Stimulated activated CD4-positive, alpha-beta T cell treated with anti-CD3 and anti-CD28 coated beads, Interleukin-15, amount 100 ng/mL, for 1 hour (primary cell): ENCODE measurements around the gene RGS4.
"Not testable (repeated sequence)": the region's sequence is repeated elsewhere in the genome, so short reads cannot be mapped to it uniquely, and the experiment has no call there.

Experiments
- DNase-seq, 2 donors: peaks; one replicate each; pipeline ENCODE4 v3.0.0-alpha.2; 2020; ENCODE audit warnings: low read depth in 1 of 2, low spot score in 1 of 2

Gene RGS4

DNA sequence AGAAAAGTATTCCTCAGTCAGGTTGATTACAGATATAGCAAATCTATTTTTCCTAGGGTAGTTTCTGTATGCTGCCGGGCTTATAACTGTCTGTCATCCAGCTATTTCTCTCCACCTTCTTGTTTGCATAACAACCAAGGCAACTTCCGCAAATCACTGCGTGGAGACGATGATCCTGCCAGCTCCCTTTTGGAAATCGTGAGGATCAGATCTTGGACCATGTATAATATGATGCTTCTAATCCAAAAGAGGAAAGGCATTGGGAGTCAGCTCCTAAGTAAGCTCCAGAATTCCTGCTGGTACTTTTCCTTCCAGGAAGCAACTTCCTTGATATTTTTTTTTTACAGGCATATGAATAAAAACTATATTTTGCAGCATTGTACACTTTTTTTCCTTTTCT is 445 bp upstream of the RGS4 start:
- DNase-seq = no peak

DNA sequence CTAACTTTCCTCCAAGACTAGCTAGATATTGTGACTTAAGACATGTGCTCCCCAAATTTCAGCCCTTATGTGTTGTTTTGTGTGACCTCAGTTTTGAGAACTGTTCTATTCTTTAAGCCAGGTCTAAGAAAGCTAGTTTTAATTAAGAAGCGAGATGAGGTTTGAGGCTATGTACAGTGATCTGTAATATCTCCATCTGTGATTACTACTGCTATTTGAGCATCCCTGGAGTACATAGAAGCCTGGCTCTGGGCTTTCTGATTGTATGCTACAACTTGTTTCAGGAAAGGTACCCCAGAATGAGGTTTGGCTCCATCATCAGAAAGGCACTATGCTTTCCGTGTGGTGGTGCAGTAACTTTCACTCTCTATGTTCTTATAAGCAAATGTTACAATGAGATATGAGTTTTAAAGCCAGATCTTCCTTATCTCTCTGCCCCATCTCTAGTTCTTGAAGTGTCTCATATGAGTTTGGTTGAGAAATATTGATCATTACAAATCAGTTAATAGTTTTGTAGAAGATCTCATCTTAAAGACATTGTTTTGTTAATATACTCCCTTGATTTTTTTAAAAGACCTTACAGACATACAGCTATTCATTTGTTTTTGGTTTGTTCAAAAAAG is 605 bp downstream of the RGS4 start:
- DNase-seq = no peak

DNA sequence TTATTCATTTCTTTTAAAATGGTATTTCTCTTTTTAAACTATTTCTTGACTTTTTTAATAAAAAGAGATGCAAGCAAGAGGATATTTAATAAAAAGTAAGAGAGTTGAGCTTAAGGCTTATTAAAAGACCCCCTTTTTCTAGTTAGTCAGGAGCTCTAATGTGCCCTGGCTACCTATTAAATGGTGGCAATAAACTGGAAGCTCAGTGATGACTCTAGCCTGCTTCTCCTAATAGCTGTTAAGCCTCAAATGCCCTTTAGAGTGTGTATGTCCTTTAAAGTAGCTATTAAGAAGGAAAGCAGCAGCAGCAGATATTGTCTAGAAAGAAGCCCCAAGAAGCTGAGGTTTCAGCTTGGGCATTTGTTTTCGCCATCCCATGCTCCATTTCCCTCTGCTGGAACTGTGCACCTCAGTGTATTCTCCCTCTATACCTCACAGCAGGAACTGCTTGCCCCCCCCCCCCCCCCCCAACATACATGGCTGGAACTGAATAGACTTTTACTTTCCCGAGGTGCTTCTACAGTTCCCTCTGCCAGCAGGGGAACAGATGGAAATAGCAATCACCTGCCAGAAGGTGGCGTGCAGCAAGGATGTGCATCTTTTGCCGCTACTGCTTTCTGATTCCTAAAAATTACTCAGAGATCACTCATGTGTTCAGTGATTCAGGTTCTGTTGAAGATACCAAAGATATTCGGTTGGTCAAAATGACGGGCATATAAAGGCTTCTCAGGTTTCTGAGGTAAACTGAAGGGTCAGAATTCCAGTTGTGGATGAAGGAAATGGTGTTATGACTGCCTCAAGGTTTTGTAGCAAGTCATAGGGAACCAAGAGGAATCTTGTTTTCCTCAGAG is 2.5 kb downstream of the RGS4 start:
- peak in 1 of 2 donors; percentile 3 for DNase-seq

DNA sequence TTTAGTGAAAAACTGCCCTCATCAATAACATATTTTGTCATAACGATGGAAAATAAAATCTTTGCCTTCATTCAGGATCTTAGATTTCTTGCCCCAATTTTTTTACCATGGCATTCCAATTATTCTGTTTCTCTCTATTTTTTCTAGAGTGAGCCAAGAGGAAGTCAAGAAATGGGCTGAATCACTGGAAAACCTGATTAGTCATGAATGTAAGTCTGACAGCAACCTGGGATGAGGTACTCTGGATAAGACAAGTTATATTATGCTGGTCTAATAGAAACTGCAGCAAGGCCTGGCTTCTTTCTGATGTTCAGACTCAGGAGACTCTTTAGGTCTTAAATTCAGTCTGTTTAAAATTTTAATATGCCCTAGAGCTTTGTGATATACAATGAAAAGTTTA is 3.5 kb downstream of the RGS4 start:
- DNase-seq = no peak

GRCh38 chr1:163074004-163074403 is 4.8 kb downstream of the RGS4 start:
- no peak for DNase-seq

- no peak for DNase-seq
Observed at GRCh38 chr1:163074716-163075284, 5.6 kb downstream of the RGS4 start.

DNA sequence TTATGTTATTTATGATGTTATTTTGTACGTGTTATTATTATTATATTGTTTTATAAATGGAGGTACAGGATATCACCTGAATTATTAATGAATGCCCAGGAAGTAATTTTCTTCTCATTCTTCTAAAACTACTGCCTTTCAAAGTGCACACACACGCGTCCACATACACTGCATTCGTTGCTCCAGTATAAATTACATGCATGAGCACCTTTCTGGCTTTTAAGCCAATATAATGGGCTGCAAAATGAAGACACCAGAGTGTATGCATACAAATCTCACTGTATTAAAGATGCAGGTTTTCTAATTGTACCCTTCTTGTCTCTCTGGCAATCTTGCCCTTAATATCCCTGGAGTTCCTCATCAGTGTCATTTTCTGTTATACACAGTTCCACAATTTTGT is 6.9 kb downstream of the RGS4 start:
- DNase-seq = no peak

DNA sequence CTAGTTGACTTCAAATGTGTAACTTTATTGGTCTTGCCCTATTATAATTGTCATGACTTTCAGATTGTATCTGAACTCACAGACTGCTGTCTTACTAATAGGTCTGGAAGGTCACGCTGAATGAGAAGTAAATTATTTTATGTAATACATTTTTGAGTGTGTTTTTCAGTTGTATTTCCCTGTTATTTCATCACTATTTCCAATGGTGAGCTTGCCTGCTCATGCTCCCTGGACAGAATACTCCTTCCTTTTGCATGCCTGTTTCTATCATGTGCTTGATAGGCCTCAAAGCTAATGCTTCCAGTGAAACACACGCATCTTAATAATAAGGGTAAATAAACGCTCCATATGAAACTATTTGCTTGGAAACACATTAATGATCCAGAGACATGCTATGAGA is 7.3 kb downstream of the RGS4 start:
- DNase-seq = no peak

DNA sequence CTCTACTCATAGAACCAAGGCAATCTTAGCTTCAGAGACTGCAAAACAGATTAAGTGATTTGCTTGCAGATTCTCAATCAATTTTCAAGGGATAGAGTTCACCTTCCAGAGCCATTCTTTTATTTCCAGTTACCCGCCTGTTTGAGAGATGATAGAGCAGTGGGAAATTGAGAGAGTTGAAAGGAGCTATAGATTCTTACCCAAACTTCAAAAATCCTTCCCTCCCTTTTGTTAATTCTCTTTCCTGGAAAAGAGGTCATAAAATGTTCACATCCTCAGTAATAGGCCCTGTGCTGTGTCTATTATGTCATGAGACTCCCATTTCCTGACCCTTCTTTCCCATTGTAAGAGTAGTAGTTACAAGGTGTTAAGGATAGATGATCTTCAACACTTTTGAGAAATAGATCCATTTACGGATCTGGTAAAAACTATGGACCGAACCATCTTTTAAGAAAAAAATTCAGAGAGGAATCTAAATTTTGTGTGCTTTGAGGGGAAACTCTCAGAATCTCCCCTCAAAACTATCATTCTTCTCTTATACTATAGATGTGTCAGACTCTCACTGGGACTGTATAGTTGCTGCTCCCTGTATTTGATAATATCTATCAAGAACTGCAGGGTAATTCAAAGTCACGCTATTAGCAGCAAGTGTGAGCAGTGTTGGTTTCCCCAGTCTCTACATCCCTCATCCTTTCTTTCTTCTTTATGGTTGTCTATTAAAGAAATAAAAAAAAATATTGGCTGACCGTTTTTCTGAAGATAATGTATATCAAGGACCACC is 8.0 kb downstream of the RGS4 start:
- no peak for DNase-seq

DNA sequence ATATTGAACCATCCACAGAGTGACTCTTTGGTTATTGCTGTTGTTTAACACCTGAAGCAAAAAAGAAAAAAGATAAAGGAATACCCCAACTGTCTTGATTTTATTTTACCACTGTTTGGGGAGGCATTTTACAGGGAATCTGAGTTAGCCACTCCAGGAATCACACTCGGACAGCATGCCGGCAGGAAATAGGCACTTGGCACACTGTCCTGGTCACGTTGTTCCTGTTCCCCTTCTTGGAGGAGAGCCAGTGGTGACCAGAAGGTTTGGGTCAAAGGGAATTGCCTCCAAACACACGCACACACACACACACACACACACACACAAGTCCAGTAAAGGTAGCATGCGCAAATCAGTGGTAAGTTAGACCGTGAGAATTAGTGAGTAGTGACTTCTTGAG is 13.8 kb downstream of the RGS4 start:
- no peak for DNase-seq

- no peak for DNase-seq
Observed at GRCh38 chr1:163083690-163084089, 14.5 kb downstream of the RGS4 start.

DNA sequence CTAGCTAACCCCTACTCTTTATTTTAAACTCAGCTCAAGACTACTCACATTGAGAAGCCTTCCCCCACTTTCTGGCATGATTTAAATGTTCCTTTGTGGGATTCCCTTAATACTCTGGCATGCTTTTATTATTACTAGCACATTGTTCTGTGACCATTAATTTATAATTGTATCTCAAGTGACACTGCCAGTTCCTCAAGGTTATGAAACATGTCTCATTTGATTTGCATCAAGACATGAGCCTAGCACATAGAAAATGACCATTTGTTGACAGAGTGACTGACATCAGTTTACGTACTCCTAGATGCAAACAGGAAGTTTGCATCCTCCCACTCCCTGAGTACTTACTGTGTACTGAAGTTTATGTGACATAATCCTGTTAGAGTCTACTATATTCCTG is 15.2 kb downstream of the RGS4 start:
- DNase-seq = no peak

GRCh38 chr1:163085041-163085903 is 16.1 kb downstream of the RGS4 start:
- DNase-seq = no peak

GRCh38 chr1:163085904-163086268 is 16.7 kb downstream of the RGS4 start:
- no peak for DNase-seq

- not testable (repeated sequence) for DNase-seq
Observed at GRCh38 chr1:163089117-163089516, 20.0 kb downstream of the RGS4 start.

- DNase-seq = no peak
Observed at GRCh38 chr1:163090321-163090945, 21.3 kb downstream of the RGS4 start.

DNA sequence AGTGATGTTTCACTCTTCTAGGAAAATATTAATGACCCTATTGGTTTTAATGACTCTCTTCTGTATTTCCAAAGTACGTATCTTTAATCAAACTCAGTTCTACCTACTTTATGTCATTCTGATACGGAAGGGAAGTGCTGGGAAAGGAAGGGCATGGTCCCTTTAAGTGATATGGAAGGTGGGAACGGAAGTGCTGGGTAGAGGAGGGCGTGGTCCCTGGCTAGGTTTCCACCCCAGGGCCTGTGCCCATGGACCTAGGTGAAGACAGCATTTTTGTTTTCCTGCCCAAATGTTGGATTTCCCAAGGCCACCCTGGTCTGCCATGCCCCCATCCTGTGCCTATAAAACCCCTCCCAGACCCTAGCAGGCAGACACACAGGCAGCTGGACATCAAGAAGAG is 24.0 kb downstream of the RGS4 start:
- no peak for DNase-seq

DNA sequence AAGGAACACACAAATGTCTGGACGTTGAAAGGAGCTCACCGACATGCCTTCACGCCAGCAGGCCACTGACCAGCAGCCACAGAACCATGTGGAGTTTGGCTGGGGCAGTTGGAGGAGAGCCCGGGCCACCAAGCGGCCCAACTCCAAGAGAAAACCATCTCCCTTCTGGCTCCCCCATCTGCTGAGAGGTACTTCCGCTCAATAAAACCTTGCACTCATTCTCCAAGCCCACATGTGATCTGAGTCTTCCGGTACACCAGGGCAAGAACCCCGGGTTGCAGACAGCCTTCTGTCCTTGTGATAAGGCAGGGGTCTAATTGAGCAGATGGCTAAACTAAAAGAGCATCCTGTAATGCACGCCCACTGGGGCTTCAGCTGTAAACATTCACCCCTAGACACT is 24.4 kb downstream of the RGS4 start:
- DNase-seq = no peak

- DNase-seq = no peak
Observed at GRCh38 chr1:163094182-163094581, 25.0 kb downstream of the RGS4 start.

- DNase-seq = no peak
Observed at GRCh38 chr1:163094589-163094988, 25.4 kb downstream of the RGS4 start.
